HepG2 (cell line): ENCODE measurements around the gene CST11. TPM values are rescaled to one million over a fixed set of nuclear protein-coding genes. Genes with fewer than 3 reads are reported as not detected.

Source experiments
- CBX5 ChIP-seq: sonication (generic); formaldehyde crosslinking; IDR thresholded peaks from 2 replicates; pipeline ENCODE4 v1.4.0; 2020; ENCODE audit warnings: missing genetic modification reagents, borderline replicate concordance
- MEF2D ChIP-seq: sonication (generic); formaldehyde crosslinking; IDR thresholded peaks from 2 replicates; pipeline ENCODE4 v1.5.1; 2020; ENCODE audit warnings: mild to moderate bottlenecking, missing genetic modification reagents
- NPAS2 ChIP-seq: sonication (generic); formaldehyde crosslinking; IDR thresholded peaks from 2 replicates; pipeline ENCODE4 v1.8.0; 2022; ENCODE audit warnings: mild to moderate bottlenecking, missing genetic modification reagents, borderline replicate concordance
- RFX1 ChIP-seq: fragments of 450-650 bp; IDR thresholded peaks from 2 replicates; pipeline ENCODE4 v1.6.1; 2017
- RXRB ChIP-seq: IDR thresholded peaks from 2 replicates; pipeline ENCODE4 v1.6.1; 2016; ENCODE audit warnings: borderline replicate concordance, missing genetic modification reagents, missing compliant biosample characterization
- SP5 ChIP-seq: IDR thresholded peaks from 2 replicates; pipeline ENCODE4 v1.6.1; 2016; ENCODE audit warnings: low read depth, borderline replicate concordance
- SPEN ChIP-seq: sonication (generic); formaldehyde crosslinking; IDR thresholded peaks from 2 replicates; pipeline ENCODE4 v1.5.1; 2020; ENCODE audit warnings: low read depth, mild to moderate bottlenecking, missing genetic modification reagents
- ZNF160 ChIP-seq: sonication (generic); formaldehyde crosslinking; IDR thresholded peaks from 2 replicates; pipeline ENCODE4 v1.8.0; 2022; ENCODE audit warnings: mild to moderate bottlenecking, inconsistent platforms, missing genetic modification reagents
- ZNF225 ChIP-seq: sonication (generic); formaldehyde crosslinking; IDR thresholded peaks from 2 replicates; pipeline ENCODE4 v1.4.0; 2020; ENCODE audit warnings: mild to moderate bottlenecking, missing genetic modification reagents
- ZNF383 ChIP-seq: sonication (generic); formaldehyde crosslinking; IDR thresholded peaks from 2 replicates; pipeline ENCODE4 v1.4.0; 2020; ENCODE audit warnings: missing genetic modification reagents, mild to moderate bottlenecking, borderline replicate concordance
- ZNF703 ChIP-seq: sonication (generic); formaldehyde crosslinking; IDR thresholded peaks from 2 replicates; pipeline ENCODE4 v1.5.1; 2020; ENCODE audit warnings: missing genetic modification reagents, mild to moderate bottlenecking, moderate library complexity, borderline replicate concordance
- ZNF83 ChIP-seq: sonication (generic); formaldehyde crosslinking; IDR thresholded peaks from 2 replicates; pipeline ENCODE4 v1.4.0; 2020; ENCODE audit warnings: missing genetic modification reagents, mild to moderate bottlenecking, borderline replicate concordance
- polyA plus RNA-seq, 8 experiments: library from polyadenylated mRNA; depleted of rRNA in 3 of 8; stranded (reverse) in 7 of 8; unstranded in 1 of 8; fragments of >200 nt; fragmentation: Illumina TruSeq in 4 of 8; extraction: Trizol in 4 of 8; gene quantifications; 2 replicates each; pipeline versions ENCODE4 v1.2.1 to v1.2.3, GENCODE V29; 2011 to 2016; ENCODE audit warnings: low read depth in 4 of 8, missing spikeins in 1 of 8, mixed read lengths in 1 of 8; ENCODE audit not compliant: insufficient read depth in 1 of 8
- total RNA-seq, 5 experiments: library from RNA; depleted of rRNA; stranded (reverse); fragments of >200 nt; fragmentation: Illumina TruSeq; extraction: Trizol; gene quantifications; 2 replicates each; pipeline ENCODE4 v1.2.3, GENCODE V29; 2016; ENCODE audit warnings: low read depth in 1 of 5
- TF ChIP-seq, protein P1 (sequence below): sonication (generic); formaldehyde crosslinking; IDR thresholded peaks from 2 replicates; pipeline ENCODE4 v1.8.0; 2022; ENCODE audit warnings: missing genetic modification reagents, mild to moderate bottlenecking, inconsistent platforms, borderline replicate concordance
- TF ChIP-seq, protein P2 (sequence below): IDR thresholded peaks from 2 replicates; pipeline ENCODE4 v1.6.1; 2016; ENCODE audit warnings: mild to moderate bottlenecking
- TF ChIP-seq, protein P3 (sequence below): sonication (generic); formaldehyde crosslinking; IDR thresholded peaks from 2 replicates; pipeline ENCODE4 v1.4.0; 2020; ENCODE audit warnings: missing genetic modification reagents, low read depth, mild to moderate bottlenecking, borderline replicate concordance
- TF ChIP-seq, protein P4 (sequence below): sonication (generic); formaldehyde crosslinking; IDR thresholded peaks from 2 replicates; pipeline ENCODE4 v1.4.0; 2020; ENCODE audit warnings: missing genetic modification reagents, borderline replicate concordance
- TF ChIP-seq, protein P5 (sequence below): IDR thresholded peaks from 2 replicates; pipeline ENCODE4 v1.6.1; 2018; ENCODE audit warnings: missing genetic modification reagents, mild to moderate bottlenecking, missing compliant biosample characterization
- TF ChIP-seq, protein P6 (sequence below): fragments of 450-650 bp; IDR thresholded peaks from 2 replicates; pipeline ENCODE4 v1.6.1; 2017; ENCODE audit warnings: mild to moderate bottlenecking

The CST11 gene
- total and polyA plus RNA-seq, 2 of the 13 experiments (the other 11 are each of a cell fraction or from before 2014, with no cell fraction given): not detected

DNA sequence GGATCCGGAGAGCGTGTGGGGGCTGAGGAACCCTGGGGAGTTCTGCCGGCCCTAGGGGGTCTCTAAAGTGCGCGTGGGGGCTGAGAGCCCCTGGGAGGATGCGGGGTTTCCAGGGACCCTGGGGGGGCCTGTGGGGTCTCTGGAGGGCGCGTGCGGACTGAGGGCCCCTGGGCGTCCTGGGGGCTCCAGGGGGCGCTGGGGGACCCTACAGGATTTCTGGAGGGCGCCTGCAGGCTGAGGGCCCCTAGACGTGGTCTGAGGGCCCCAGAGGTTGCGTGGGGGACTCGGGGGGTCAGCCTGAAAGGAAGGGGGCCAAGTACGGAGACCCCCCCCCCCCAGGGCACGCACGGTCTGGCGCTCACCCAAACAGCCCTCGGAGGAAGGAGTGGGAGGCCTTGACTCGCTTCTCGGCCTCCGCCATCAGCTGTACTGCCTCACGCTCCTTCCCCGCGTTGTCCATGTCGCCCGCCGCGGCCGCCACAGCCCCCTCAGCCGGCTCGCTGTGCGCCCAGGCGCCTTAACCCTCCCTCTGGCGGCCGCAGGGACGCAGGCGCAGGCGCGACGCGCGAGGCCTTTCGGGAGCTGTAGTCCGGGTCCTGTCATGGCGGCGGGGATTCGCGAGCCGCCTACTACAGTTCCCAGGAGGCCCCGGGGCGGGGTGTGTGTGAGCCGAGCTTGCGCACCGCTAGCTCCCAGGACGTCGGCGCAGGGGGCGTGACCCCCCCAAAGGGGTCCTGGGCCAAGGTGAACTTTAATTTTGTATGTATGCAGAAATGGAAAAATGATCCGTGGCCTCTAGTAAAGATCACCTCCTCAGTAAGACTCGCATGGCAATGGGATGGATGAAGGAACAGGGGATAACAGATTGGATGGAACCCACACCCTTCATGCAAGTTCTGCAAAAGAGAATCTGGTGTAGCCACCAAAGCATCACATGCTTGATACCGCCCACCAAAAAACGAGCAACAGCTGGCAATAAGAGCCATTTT, 31.4 kb downstream of the CST11 start, which contains the start of gene NAPB (continued):
- TF ChIP-seq, protein P1, sequence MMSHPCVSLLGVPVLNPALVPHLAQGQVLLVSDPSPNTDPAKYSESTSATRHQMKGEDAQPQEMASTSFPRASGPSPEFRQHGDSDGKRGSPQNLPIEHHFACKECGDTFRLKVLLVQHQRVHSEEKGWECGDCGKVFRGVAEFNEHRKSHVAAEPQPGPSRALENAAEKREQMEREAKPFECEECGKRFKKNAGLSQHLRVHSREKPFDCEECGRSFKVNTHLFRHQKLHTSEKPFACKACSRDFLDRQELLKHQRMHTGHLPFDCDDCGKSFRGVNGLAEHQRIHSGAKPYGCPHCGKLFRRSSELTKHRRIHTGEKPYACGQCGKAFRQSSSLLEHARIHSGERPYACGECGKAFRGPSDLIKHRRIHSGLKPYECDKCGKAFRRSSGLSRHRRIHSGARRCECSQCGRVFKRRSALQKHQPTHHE (CRISPR knock-in tag): peak; percentile 96
- TF ChIP-seq ZNF225 (CRISPR knock-in tag) (peak; percentile 37; the same call in 1 of the 2 replicates), RXRB (CRISPR knock-in tag) (peak; percentile 74), ZNF703 (CRISPR knock-in tag) (no peak), ZNF160 (CRISPR knock-in tag) (no peak), SP5 (CRISPR knock-in tag) (0 out of 2 replicates have a peak, but pooled peaks have one; percentile 7), RFX1 (no peak), NPAS2 (CRISPR knock-in tag) (no peak), SPEN (peak; percentile 96), MEF2D (CRISPR knock-in tag) (peak; percentile 54; the same call in 1 of the 2 replicates), ZNF83 (peak; percentile 82; the same call in 1 of the 2 replicates), ZNF383 (no peak), CBX5 (CRISPR knock-in tag) (peak; percentile 49; the same call in 1 of the 2 replicates)
- TF ChIP-seq, protein P2, sequence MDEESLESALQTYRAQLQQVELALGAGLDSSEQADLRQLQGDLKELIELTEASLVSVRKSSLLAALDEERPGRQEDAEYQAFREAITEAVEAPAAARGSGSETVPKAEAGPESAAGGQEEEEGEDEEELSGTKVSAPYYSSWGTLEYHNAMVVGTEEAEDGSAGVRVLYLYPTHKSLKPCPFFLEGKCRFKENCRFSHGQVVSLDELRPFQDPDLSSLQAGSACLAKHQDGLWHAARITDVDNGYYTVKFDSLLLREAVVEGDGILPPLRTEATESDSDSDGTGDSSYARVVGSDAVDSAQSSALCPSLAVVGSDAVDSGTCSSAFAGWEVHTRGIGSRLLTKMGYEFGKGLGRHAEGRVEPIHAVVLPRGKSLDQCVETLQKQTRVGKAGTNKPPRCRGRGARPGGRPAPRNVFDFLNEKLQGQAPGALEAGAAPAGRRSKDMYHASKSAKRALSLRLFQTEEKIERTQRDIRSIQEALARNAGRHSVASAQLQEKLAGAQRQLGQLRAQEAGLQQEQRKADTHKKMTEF (CRISPR knock-in tag): peak; percentile 94
- TF ChIP-seq, protein P3, sequence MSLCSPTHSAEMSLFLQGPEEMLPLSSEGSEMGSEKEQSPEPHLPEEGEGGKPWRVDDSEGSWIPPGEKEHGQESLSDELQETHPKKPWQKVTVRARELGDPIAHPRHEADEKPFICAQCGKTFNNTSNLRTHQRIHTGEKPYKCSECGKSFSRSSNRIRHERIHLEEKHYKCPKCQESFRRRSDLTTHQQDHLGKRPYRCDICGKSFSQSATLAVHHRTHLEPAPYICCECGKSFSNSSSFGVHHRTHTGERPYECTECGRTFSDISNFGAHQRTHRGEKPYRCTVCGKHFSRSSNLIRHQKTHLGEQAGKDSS (CRISPR knock-in tag): peak; percentile 52; the same call in 1 of the 2 replicates
- TF ChIP-seq, protein P4, sequence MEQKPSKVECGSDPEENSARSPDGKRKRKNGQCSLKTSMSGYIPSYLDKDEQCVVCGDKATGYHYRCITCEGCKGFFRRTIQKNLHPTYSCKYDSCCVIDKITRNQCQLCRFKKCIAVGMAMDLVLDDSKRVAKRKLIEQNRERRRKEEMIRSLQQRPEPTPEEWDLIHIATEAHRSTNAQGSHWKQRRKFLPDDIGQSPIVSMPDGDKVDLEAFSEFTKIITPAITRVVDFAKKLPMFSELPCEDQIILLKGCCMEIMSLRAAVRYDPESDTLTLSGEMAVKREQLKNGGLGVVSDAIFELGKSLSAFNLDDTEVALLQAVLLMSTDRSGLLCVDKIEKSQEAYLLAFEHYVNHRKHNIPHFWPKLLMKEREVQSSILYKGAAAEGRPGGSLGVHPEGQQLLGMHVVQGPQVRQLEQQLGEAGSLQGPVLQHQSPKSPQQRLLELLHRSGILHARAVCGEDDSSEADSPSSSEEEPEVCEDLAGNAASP: peak; percentile 73
- TF ChIP-seq, protein P5, sequence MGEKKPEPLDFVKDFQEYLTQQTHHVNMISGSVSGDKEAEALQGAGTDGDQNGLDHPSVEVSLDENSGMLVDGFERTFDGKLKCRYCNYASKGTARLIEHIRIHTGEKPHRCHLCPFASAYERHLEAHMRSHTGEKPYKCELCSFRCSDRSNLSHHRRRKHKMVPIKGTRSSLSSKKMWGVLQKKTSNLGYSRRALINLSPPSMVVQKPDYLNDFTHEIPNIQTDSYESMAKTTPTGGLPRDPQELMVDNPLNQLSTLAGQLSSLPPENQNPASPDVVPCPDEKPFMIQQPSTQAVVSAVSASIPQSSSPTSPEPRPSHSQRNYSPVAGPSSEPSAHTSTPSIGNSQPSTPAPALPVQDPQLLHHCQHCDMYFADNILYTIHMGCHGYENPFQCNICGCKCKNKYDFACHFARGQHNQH (CRISPR knock-in tag): peak; percentile 93
- TF ChIP-seq, protein P6, sequence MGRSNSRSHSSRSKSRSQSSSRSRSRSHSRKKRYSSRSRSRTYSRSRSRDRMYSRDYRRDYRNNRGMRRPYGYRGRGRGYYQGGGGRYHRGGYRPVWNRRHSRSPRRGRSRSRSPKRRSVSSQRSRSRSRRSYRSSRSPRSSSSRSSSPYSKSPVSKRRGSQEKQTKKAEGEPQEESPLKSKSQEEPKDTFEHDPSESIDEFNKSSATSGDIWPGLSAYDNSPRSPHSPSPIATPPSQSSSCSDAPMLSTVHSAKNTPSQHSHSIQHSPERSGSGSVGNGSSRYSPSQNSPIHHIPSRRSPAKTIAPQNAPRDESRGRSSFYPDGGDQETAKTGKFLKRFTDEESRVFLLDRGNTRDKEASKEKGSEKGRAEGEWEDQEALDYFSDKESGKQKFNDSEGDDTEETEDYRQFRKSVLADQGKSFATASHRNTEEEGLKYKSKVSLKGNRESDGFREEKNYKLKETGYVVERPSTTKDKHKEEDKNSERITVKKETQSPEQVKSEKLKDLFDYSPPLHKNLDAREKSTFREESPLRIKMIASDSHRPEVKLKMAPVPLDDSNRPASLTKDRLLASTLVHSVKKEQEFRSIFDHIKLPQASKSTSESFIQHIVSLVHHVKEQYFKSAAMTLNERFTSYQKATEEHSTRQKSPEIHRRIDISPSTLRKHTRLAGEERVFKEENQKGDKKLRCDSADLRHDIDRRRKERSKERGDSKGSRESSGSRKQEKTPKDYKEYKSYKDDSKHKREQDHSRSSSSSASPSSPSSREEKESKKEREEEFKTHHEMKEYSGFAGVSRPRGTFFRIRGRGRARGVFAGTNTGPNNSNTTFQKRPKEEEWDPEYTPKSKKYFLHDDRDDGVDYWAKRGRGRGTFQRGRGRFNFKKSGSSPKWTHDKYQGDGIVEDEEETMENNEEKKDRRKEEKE: no peak
